RWPE2 (cell line): ENCODE measurements around the gene SPRR5.
A peak's percentile ranks its signal among the peaks of the same experiment; 100 is the strongest.

Experiments used
- ATAC-seq: fragments of 200-7000 bp; cut with Tn5 transposase; 3 replicates; pipeline ENCODE4 v1.9.1; 2021; ENCODE audit warnings: low read depth
- DNase-seq: peaks from one replicate; pipeline ENCODE4 v3.0.0-alpha.2; 2020; ENCODE audit warnings: low spot score
- H3K27ac ChIP-seq: fragments of 450-650 bp; 2 replicates; pipeline ENCODE4 v1.5.1; 2017; ENCODE audit warnings: mild to moderate bottlenecking; ENCODE audit not compliant: poor library complexity, severe bottlenecking
- H3K27me3 ChIP-seq: fragments of 250-450 bp; sonication (Bioruptor Pico); 2 replicates; pipeline ENCODE4 v1.5.1; 2021; ENCODE audit warnings: mild to moderate bottlenecking, moderate library complexity; ENCODE audit not compliant: insufficient read depth, poor library complexity, severe bottlenecking
- H3K36me3 ChIP-seq: fragments of 250-450 bp; sonication (Bioruptor Pico); 2 replicates; pipeline ENCODE4 v1.5.1; 2020; ENCODE audit warnings: low read depth, mild to moderate bottlenecking, moderate library complexity
- H3K4me1 ChIP-seq: fragments of 250-450 bp; sonication (Bioruptor Pico); 2 replicates; pipeline ENCODE4 v1.5.1; 2021; ENCODE audit warnings: mild to moderate bottlenecking, moderate library complexity; ENCODE audit not compliant: insufficient read depth, poor library complexity, severe bottlenecking
- H3K4me3 ChIP-seq: fragments of 250-450 bp; sonication (Bioruptor Pico); 2 replicates; pipeline ENCODE4 v1.5.1; 2021; ENCODE audit warnings: mild to moderate bottlenecking, moderate library complexity; ENCODE audit not compliant: severe bottlenecking
- H3K9me3 ChIP-seq: fragments of 250-450 bp; sonication (Bioruptor Pico); 2 replicates; pipeline ENCODE4 v1.5.1; 2021; ENCODE audit warnings: mild to moderate bottlenecking, moderate library complexity; ENCODE audit not compliant: severe bottlenecking
- TF ChIP-seq, protein P1 (sequence below): fragments of 450-650 bp; IDR thresholded peaks from one replicate; pipeline ENCODE4 v1.5.1; 2017; ENCODE audit warnings: mild to moderate bottlenecking, moderate library complexity; ENCODE audit not compliant: poor library complexity, severe bottlenecking

The SPRR5 gene

DNA sequence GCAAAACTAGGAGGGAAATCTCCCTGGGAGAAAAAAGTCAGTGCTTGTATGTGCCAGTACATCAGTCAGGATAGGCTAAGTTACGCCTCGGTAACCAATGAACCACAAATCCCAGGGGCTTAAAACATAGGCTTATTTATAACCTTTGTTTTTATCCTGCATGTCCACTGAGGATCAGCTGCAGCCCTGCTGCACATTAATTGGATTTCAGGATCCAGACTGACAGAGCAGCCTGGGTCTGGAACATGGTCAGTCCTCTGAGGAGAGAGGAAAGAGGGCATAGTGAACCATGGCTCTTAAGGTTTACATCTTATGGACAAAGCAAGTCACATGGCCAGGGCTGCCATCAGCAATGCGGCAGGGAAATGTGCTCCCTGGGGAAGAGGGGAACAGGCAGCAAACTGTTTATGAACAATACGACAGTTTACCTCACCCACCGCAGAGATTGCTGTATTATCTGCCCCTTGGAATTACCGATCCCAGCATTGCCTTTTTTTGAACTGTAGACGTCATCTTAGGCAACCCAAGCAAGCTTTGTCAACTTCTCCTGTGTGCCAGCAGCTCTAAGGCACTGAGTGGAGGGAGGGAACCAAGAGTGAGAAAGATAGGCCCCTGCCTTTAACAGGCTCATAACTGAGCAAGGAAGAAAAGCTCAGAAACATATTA lies 14.4 kb downstream of the SPRR5 start:
- Histone ChIP-seq H3K4me3 (no peak overlapping the region), H3K27me3 (no peaks in the 10 kb centered on the region), H3K4me1 (no peaks in the 10 kb centered on the region), H3K9me3 (no peaks in the 10 kb centered on the region), H3K36me3 (no peaks in the 10 kb centered on the region), H3K27ac (no peak overlapping the region)
- TF ChIP-seq, protein P1, sequence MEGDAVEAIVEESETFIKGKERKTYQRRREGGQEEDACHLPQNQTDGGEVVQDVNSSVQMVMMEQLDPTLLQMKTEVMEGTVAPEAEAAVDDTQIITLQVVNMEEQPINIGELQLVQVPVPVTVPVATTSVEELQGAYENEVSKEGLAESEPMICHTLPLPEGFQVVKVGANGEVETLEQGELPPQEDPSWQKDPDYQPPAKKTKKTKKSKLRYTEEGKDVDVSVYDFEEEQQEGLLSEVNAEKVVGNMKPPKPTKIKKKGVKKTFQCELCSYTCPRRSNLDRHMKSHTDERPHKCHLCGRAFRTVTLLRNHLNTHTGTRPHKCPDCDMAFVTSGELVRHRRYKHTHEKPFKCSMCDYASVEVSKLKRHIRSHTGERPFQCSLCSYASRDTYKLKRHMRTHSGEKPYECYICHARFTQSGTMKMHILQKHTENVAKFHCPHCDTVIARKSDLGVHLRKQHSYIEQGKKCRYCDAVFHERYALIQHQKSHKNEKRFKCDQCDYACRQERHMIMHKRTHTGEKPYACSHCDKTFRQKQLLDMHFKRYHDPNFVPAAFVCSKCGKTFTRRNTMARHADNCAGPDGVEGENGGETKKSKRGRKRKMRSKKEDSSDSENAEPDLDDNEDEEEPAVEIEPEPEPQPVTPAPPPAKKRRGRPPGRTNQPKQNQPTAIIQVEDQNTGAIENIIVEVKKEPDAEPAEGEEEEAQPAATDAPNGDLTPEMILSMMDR, result no peak
- DNase-seq (no peak), ATAC-seq (no peak)

DNA sequence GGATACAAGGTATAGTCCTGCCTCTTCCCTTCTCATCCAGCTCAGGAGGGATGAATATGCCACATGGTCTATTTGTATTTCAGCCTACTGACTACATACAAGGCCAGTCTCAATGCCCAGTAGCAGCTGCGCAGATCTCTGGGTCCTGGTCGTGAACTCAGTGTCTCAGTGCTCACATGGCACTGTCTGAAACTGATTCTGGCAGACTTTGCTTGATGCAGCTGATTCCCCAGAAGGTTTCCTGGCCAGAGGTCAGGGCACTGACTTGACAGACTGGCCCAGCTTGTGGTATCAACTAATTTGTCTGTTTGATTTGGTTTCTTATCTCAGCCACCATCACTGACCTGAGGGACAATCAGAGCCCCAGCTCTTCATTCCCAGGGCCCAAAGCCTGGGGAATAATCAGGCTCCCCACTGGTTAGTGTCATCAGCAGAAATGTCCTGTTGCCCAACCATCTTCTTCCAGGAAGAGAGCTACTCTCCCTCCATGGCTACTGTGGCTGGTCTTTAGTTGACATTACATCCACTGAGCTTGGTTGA lies 15.9 kb downstream of the SPRR5 start:
- TF ChIP-seq, protein P1, result no peak
- Histone ChIP-seq H3K4me3 (no peak overlapping the region), H3K27me3 (no peaks in the 10 kb centered on the region), H3K4me1 (peaks cover 9% of the 10 kb centered on the region), H3K27ac (no peak overlapping the region), H3K36me3 (no peaks in the 10 kb centered on the region), H3K9me3 (no peaks in the 10 kb centered on the region)
- DNase-seq (no peak), ATAC-seq (no peak)

DNA sequence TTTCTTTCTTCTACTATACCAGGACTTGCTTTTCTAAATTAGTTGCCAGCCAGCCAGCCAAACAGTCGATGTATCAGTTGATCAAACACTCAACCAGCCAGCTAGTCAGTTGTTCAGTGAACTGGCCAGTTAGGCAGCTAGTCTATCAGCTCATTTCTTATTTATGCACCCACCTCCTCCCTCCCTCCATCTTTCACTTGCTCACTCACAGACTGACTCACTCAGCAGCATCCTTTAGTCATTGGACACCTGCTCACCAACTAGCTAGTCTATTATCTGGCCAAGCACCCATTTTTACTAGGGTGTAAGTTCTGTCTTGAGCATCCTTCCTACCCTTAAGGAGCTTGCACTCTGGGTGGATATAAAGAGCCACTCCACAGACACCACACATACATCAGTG lies 17.5 kb downstream of the SPRR5 start:
- peaks cover 9% of the 10 kb centered on the region for H3K4me1 ChIP-seq
- ATAC-seq, result peak; percentile 49; the same call in 1 of the 3 replicates
- TF ChIP-seq, protein P1, result no peak

DNA sequence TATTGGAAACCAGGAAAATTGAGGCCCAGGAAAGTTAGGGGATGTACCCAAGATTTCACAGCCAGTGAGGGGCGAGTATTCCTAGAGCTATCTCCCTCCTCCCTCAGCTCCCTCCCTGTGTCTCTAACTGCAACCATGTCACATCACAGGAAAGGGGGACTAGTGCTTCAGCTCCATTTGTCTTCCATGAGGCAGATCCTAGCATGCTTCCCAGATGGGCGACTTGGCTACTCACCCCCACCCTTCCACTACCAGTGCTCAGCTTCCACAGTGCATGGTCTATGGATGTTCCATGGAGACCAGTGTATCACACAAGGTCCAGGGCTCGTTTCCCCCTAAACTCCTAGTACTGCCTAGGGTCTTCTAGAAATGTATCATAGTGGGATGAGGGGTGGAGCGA lies 18.8 kb downstream of the SPRR5 start:
- no peak overlapping the region for H3K27ac ChIP-seq
- DNase-seq (no peak), ATAC-seq (no peak)
- H3K9me3 ChIP-seq, result no peaks in the 10 kb centered on the region
- TF ChIP-seq, protein P1, result no peak
- no peak overlapping the region for H3K4me3 ChIP-seq
- peaks cover 9% of the 10 kb centered on the region for H3K4me1 ChIP-seq
- H3K27me3 ChIP-seq, result no peaks in the 10 kb centered on the region
- H3K36me3 ChIP-seq, result no peaks in the 10 kb centered on the region

More for the DNA sequence above, 17.5 kb downstream of the SPRR5 start:
- Histone ChIP-seq H3K9me3 (no peaks in the 10 kb centered on the region), H3K36me3 (no peaks in the 10 kb centered on the region), H3K4me3 (no peak overlapping the region), H3K27me3 (no peaks in the 10 kb centered on the region), H3K27ac (no peak overlapping the region)
- no peak for DNase-seq

DNA sequence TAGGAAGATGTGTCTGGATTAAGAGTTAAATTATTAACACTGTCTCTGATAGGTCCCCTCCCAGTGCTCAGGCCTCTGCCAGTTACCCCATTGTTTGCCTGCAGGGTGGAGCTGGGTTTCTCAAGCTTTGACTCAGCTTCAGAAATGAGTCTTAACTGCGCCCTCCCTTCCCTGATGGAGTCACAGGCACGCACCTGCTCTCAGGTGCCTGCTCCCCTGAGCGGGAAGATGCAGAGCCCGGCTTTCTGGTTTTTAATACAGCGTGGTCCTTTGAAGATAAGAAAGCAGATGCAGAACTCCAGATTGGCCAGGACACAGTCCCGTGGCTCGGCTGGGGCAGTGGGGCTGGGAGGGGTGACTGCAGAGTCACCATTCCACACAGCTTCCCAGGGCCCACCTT lies 20.2 kb downstream of the SPRR5 start:
- Histone ChIP-seq H3K9me3 (no peaks in the 10 kb centered on the region), H3K36me3 (no peaks in the 10 kb centered on the region), H3K27ac (peak overlapping the region; percentile 28), H3K4me1 (peaks cover 10% of the 10 kb centered on the region), H3K4me3 (no peak overlapping the region), H3K27me3 (no peaks in the 10 kb centered on the region)
- TF ChIP-seq, protein P1, result no peak
- DNase-seq (no peak), ATAC-seq (peak; percentile 99)
